Prostate gland (tissue), 2 donors: ENCODE data around the gene PLEKHM1.
"Not testable (repeated sequence)": the region's sequence is repeated elsewhere in the genome, so short reads cannot be mapped to it uniquely, and the experiment has no call there.

Source experiments
- CTCF ChIP-seq, 4 experiments: fragments of 200-600 bp in 2 of 4; fragments of 450-650 bp in 2 of 4; sonication (generic) in 2 of 4; IDR thresholded peaks; 1 replicate in 3 of 4; 2 replicates in 1 of 4; pipeline ENCODE4 v1.5.1; 2016 to 2019; ENCODE audit warnings: antibody characterized with exemption in 4 of 4, mild to moderate bottlenecking in 2 of 4, moderate library complexity in 2 of 4
- POLR2A ChIP-seq: fragments of 450-650 bp; IDR thresholded peaks from one replicate; pipeline ENCODE4 v1.6.1; 2016; ENCODE audit warnings: antibody characterized with exemption, mild to moderate bottlenecking
- POLR2AphosphoS5 ChIP-seq: sonication (generic); formaldehyde crosslinking; IDR thresholded peaks from one replicate; pipeline ENCODE4 v1.6.1; 2017; ENCODE audit warnings: antibody characterized with exemption

DNA sequence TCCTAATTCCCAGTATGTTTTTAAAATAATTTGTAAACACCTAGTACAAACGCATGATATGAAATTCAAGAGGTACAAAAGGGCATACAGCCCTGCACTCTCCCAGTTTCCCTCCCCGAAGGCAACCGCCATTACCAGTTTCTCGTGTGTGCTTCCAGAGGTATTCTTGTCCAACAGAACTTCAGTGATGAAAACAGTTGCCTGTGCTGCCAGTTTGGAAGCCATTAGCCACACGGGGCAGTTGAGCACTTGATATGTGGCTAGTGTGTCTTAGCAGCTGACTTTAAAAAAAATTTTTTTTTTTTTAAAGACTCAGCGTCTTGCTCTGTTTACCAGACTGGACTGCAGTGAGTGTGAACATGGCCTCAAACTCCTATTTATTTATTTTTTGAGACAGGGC lies 7.9 kb upstream of the PLEKHM1 start:
- TF ChIP-seq CTCF (IDR thresholded peaks at IDR 0.05); POLR2A; POLR2AphosphoS5: not testable (repeated sequence)
